ENCODE data around the gene PDGFRB.

PDGFRB gene

DNA sequence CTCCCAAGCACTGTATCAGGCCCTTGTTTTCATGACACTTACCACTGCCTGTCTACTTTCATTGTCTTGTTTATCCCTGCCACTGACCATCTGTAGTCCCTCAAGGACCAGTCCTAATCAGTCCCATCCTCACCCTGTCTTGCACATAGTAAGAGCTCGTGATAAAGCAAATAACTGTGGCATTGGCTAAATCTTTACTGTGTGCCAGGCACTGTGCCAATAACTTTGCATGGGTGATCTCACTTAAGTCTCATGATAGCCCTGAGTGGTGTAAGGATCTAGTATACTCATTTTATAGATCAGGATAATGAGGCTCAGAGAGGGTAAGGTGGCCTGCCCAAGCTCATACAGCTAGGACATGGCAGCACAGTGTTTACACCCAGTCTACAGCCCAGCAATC, 16.5 kb upstream of the PDGFRB start:
- H3K9me2 ChIP-seq (replicated peaks; ENCODE audit: insufficient read depth, low read length): no peaks in the 10 kb centered on the region
- no peaks in the 10 kb centered on the region for H3K9me3 ChIP-seq (ENCODE audit: insufficient read depth, low read length)
- no peak overlapping the region for H3K27ac ChIP-seq (ENCODE audit: low read depth, low read length)
- no peaks in the 10 kb centered on the region for H3K79me2 ChIP-seq (ENCODE audit: insufficient read depth, low read length)
- no peak overlapping the region for H3K4me3 ChIP-seq (ENCODE audit: insufficient read depth, low read length, poor library complexity, severe bottlenecking)
- no peak overlapping the region for H3K9ac ChIP-seq (ENCODE audit: low read length)
- TF ChIP-seq EZH2phosphoT487 (conservative IDR thresholded peaks at IDR 0.05; ENCODE audit: low read length): no peak
- H4K20me1 ChIP-seq (ENCODE audit: low read depth, low read length): no peaks in the 10 kb centered on the region
- no peak overlapping the region for H2AFZ ChIP-seq (ENCODE audit: low read depth, low read length, severe bottlenecking)
- H3F3A ChIP-seq (ENCODE audit: insufficient read depth): no peaks in the 10 kb centered on the region
- no peaks in the 10 kb centered on the region for H3K36me3 ChIP-seq (ENCODE audit: low read length)
- H3K27me3 ChIP-seq (ENCODE audit: low read length): no peaks in the 10 kb centered on the region
- no peak overlapping the region for H3K4me2 ChIP-seq (ENCODE audit: low read depth, low read length, poor library complexity, severe bottlenecking)

DNA sequence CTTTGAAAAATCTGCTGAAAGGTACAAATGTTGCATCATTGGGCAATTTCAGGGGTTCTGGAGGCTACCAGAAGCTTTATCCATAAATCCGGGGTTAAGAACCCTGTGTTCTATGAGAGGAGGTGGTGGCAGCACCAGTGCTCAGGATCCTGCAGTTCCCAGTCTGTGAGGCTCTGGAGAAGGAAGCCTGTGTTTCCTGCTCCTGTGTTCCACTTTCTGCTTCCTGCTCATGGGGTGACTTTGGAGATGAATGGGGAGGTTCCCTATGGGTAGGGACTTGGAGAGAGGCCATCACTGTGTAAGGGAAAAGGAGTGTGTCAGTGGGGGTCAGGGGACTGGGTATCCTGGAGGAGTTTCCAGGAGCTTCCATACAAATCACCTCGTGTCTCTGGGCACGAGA, 13.2 kb upstream of the PDGFRB start:
- H3K27ac ChIP-seq (ENCODE audit: low read depth, low read length): no peak overlapping the region

DNA sequence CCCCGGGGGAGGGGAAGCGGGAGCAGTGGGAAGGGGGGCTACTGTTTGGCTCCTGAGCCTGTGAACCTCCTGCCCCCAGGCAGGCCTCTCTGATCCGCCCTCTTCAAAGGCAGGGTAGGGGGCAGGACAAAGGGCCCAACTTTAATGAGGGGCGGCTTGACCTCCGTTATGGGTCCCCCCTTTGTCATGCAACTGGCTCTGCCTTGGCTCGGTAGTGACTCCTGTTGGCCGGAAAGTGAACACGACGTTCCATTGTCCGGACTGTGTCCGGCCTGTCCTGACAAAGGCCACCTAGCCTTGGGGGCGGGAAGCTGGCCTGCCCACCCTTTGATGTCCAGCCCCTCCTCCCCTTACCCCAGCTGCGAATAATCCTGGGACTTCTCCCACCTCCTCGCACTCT, 12.3 kb upstream of the PDGFRB start:
- H3F3A ChIP-seq (ENCODE audit: insufficient read depth): no peaks in the 10 kb centered on the region
- no peaks in the 10 kb centered on the region for H3K9me3 ChIP-seq (ENCODE audit: insufficient read depth, low read length)
- no peaks in the 10 kb centered on the region for H3K27me3 ChIP-seq (ENCODE audit: low read length)
- no peaks in the 10 kb centered on the region for H3K79me2 ChIP-seq (ENCODE audit: insufficient read depth, low read length)
- no peak overlapping the region for H3K9ac ChIP-seq (ENCODE audit: low read length)
- no peaks in the 10 kb centered on the region for H3K36me3 ChIP-seq (ENCODE audit: low read length)
- no peaks in the 10 kb centered on the region for H4K20me1 ChIP-seq (ENCODE audit: low read depth, low read length)
- no peaks in the 10 kb centered on the region for H3K9me2 ChIP-seq (replicated peaks; ENCODE audit: insufficient read depth, low read length)
- no peak overlapping the region for H3K27ac ChIP-seq (ENCODE audit: low read depth, low read length)
- H3K4me2 ChIP-seq (ENCODE audit: low read depth, low read length, poor library complexity, severe bottlenecking): no peak overlapping the region
- H3K4me3 ChIP-seq (ENCODE audit: insufficient read depth, low read length, poor library complexity, severe bottlenecking): no peak overlapping the region
- no peak for TF ChIP-seq EZH2phosphoT487 (conservative IDR thresholded peaks at IDR 0.05; ENCODE audit: low read length)
- TF ChIP-seq, protein P1, sequence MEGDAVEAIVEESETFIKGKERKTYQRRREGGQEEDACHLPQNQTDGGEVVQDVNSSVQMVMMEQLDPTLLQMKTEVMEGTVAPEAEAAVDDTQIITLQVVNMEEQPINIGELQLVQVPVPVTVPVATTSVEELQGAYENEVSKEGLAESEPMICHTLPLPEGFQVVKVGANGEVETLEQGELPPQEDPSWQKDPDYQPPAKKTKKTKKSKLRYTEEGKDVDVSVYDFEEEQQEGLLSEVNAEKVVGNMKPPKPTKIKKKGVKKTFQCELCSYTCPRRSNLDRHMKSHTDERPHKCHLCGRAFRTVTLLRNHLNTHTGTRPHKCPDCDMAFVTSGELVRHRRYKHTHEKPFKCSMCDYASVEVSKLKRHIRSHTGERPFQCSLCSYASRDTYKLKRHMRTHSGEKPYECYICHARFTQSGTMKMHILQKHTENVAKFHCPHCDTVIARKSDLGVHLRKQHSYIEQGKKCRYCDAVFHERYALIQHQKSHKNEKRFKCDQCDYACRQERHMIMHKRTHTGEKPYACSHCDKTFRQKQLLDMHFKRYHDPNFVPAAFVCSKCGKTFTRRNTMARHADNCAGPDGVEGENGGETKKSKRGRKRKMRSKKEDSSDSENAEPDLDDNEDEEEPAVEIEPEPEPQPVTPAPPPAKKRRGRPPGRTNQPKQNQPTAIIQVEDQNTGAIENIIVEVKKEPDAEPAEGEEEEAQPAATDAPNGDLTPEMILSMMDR (IDR thresholded peaks at IDR 0.05; ENCODE audit: insufficient read depth, low read length, poor library complexity, severe bottlenecking): no peak
- H2AFZ ChIP-seq (ENCODE audit: low read depth, low read length, severe bottlenecking): no peak overlapping the region

More for the DNA sequence above, 13.2 kb upstream of the PDGFRB start:
- Histone ChIP-seq H3K4me2 (ENCODE audit: low read depth, low read length, poor library complexity, severe bottlenecking) (no peak overlapping the region), H4K20me1 (ENCODE audit: low read depth, low read length) (no peaks in the 10 kb centered on the region), H3K27me3 (ENCODE audit: low read length) (no peaks in the 10 kb centered on the region), H3K4me3 (ENCODE audit: insufficient read depth, low read length, poor library complexity, severe bottlenecking) (no peak overlapping the region), H3K79me2 (ENCODE audit: insufficient read depth, low read length) (no peaks in the 10 kb centered on the region), H3K9me2 (replicated peaks; ENCODE audit: insufficient read depth, low read length) (no peaks in the 10 kb centered on the region), H2AFZ (ENCODE audit: low read depth, low read length, severe bottlenecking) (no peak overlapping the region), H3K9ac (ENCODE audit: low read length) (no peak overlapping the region), H3K36me3 (ENCODE audit: low read length) (no peaks in the 10 kb centered on the region), H3K9me3 (ENCODE audit: insufficient read depth, low read length) (no peaks in the 10 kb centered on the region), H3F3A (ENCODE audit: insufficient read depth) (no peaks in the 10 kb centered on the region)
- TF ChIP-seq, protein P1 (IDR thresholded peaks at IDR 0.05; ENCODE audit: insufficient read depth, low read length, poor library complexity, severe bottlenecking): no peak
- no peak for TF ChIP-seq EZH2phosphoT487 (conservative IDR thresholded peaks at IDR 0.05; ENCODE audit: low read length)

DNA sequence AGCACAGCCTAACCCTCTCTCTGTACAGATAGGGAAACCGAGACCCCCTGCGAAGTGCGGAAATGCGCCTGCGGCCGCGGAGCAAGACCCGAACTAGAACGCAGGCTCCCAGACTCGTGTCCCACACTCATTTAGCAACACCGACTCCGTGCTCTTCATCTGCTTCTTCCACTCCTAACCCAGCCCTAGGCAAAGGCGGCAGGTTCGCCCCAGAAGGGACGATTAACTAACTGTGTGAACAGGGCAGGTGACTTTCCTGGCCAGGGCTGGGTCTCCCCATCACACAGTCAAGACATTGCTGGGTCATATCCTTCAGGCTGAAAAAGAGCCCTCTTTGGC, 11.8 kb upstream of the PDGFRB start:
- TF ChIP-seq, protein P1 (IDR thresholded peaks at IDR 0.05; ENCODE audit: insufficient read depth, low read length, poor library complexity, severe bottlenecking): no peak
- no peak for TF ChIP-seq EZH2phosphoT487 (conservative IDR thresholded peaks at IDR 0.05; ENCODE audit: low read length)
- no peak overlapping the region for H3K27ac ChIP-seq (ENCODE audit: low read depth, low read length)
- no peaks in the 10 kb centered on the region for H3K9me3 ChIP-seq (ENCODE audit: insufficient read depth, low read length)
- no peaks in the 10 kb centered on the region for H4K20me1 ChIP-seq (ENCODE audit: low read depth, low read length)
- H3K9me2 ChIP-seq (replicated peaks; ENCODE audit: insufficient read depth, low read length): no peaks in the 10 kb centered on the region
- no peaks in the 10 kb centered on the region for H3F3A ChIP-seq (ENCODE audit: insufficient read depth)
- H2AFZ ChIP-seq (ENCODE audit: low read depth, low read length, severe bottlenecking): no peak overlapping the region
- H3K9ac ChIP-seq (ENCODE audit: low read length): no peak overlapping the region
- no peaks in the 10 kb centered on the region for H3K79me2 ChIP-seq (ENCODE audit: insufficient read depth, low read length)
- H3K4me2 ChIP-seq (ENCODE audit: low read depth, low read length, poor library complexity, severe bottlenecking): no peak overlapping the region
- no peak overlapping the region for H3K4me3 ChIP-seq (ENCODE audit: insufficient read depth, low read length, poor library complexity, severe bottlenecking)
- H3K36me3 ChIP-seq (ENCODE audit: low read length): no peaks in the 10 kb centered on the region
- no peaks in the 10 kb centered on the region for H3K27me3 ChIP-seq (ENCODE audit: low read length)

Data from SU-DHL-6 (cell line).